Posterior vena cava (tissue), 2 donors: Measurements from ENCODE around the gene PPP2R2C. TPM values are rescaled to one million over a fixed set of nuclear protein-coding genes. Genes with fewer than 3 reads are reported as not detected.

Experiments
- DNase-seq: peaks from one replicate; pipeline ENCODE4 v3.0.0-alpha.2; 2020; ENCODE audit warnings: low spot score
- intact Hi-C, 2 donors: fragments of 100-400 bp; cut with DNase I; formaldehyde crosslinking; loops; one replicate each; pipeline versions ENCODE4 v1.14.1 to v1.14.2; 2022 to 2023
- total RNA-seq, 2 donors: library from RNA; stranded (reverse); fragmentation: NEBNext Ultra II Directional; extraction: Animal tissue kit (Norgen Biotek cat#: 25700); gene quantifications; one replicate each; pipeline ENCODE4 v1.2.1, GENCODE V29; 2021
- donor health status: DM: yes; HTN: yes; CAD: no.
- donor health status: DM: yes; HTN: yes; CAD: no.

PPP2R2C gene
- total RNA-seq, 2 donors from 2014 or later, result 3.9 to 18.3 TPM

DNA sequence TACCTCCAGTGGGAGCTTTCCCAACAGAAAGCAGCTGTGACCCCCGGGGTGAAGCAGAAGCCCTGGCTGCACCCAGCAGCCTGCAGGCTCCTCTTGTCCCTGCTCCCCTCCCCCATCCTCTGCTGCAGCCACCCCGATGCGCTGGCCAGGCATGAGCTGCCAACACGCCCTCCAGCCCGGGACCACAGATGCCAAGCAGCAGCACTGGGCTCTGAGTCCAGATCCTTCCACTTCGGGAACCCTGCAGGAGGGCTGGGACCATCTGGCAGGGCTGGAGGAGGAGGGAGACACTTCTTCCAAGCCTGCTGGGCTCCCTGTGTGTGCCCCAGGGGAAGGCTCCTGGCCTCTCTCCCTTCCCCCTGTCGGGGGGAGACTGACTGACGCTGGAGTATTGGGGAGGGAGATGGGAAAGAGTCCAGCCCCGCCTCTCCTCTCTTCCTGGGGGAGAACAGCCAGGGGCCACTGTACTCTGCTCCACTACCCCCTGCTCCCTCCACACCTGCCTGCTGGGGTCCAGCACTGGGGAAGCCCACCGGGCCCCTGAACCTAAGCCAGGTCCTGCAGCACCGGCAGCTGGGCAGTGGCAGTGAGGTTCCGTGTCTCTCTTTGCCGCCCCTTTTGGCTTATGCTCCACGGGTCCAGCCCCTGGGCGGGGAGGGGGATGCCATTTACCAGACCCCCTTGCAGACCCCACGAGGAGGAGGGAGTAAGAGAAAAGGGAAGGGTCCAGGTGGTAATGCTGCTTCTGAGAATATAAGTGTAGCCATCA is 55.7 kb downstream of the PPP2R2C start:
- no peak for DNase-seq
- intact Hi-C loops, result no loop called here

DNA sequence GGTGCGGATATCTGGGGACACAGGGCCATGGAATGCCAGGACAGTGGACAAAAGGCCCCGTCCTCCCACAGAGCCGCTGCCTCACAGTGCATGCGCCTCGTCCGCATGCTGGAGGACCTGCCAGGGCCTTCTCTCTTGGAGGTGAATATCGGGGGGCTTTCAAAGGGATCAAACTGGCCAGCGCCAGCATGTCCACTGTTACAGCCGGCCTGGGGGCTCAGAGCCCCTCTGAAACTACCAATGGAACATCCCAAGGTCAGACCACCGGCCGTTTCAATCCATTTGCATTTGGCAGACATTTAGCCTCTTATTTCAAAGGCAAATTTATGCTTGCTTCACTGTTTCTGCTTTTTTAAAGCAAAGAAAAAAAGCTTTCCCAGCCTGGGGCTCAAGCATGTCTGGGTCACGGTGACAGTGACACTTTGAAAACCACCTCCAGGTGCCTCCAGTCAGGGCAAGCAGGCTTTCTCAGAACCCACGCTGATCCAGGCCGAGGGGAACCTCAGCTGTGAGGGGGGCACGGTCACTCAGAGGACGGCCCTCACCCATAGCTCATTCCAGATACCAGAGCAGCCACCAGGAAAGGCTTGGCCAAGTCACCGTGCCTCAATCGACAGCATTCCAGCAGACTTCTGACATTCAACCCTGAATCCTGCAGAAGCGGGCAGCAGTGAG is 57.2 kb downstream of the PPP2R2C start:
- intact Hi-C loops, result no loop called here
- DNase-seq, result no peak

GRCh38 chr4:6414578-6414977 is 57.8 kb downstream of the PPP2R2C start:
- no peak for DNase-seq
- intact Hi-C loops, result no loop called here

DNA sequence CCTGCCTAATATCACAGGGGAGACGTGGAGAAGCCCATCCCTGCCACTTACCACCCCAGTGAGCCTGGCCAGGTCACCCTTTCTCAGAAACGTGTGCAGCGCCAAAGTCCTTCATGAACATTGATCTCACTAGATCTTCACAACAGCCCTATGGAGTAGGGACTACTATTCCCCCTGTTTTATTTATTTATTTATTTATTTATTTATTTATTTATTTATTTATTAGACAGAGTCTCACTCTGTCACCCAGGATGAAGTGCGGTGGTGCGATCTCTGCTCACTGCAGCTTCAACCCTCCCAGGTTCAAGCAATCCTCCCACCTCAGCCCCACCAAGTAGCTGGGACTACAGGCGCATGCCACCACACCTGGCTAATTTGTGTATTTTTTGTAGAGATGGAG is 61.8 kb downstream of the PPP2R2C start:
- no peak for DNase-seq
- intact Hi-C loops, result no loop called here

GRCh38 chr4:6410068-6410467 is 62.3 kb downstream of the PPP2R2C start:
- intact Hi-C loops, result no loop called here
- peak; percentile 52 for DNase-seq

DNA sequence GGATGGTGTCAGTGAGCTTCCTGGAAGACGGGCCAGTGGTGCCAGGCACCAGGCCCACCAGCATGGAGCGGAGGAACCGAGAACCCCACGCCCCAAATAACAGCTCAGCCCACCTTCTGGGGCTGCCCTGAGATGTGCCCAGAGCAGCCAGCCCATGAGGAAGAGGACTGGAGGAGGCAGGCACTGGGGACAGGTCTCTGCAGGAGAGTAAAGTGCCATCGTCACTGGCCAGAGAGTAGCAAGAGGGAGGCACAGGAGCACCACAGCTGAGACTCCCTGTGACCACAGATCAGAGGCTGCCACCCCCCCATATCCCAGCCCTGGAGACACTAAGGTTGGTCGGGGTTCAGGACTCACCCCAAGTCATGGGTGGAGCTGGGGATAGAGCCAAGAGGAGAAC is 63.0 kb downstream of the PPP2R2C start:
- no peak for DNase-seq
- intact Hi-C loops, result no loop called here

DNA sequence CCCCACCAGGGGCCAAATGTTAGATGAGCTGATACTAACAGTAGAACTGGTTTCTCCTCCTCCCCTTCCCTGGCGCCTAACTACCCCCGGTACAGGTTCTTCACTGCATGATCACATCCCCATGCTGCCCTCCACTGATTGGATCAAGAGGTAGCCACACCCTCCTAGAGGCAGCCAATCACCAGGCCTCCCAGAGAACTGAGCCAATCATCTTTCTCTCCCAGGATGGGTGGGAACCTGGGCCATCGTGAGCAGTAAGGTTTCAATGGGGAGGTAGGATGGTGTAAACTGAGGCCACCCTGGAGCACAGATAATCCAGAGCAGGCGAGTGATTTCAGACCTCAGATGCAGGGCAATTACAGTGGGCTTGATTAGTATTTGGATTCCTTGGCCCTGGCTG is 64.2 kb downstream of the PPP2R2C start:
- DNase-seq, result no peak
- intact Hi-C loops, result no loop called here

DNA sequence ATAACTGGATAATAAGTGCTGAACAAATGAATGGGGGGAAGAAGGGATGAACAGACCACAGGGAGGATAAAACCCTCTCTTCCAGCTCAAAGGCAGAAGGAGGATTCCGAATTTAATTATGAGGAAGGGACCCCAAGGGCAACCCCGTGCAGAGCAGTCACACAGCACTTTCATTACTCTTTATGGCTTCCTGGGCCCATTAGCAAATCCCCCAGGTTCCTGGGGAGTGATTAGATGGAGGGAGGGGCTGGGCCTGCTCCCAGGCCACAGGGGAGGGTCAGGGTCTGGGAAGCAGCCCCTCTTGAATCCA is 67.1 kb downstream of the PPP2R2C start:
- intact Hi-C loops, result no loop called here
- DNase-seq, result no peak

- DNase-seq, result no peak
- intact Hi-C loops, result no loop called here
Measured at GRCh38 chr4:6404611-6405396, 67.6 kb downstream of the PPP2R2C start.

- DNase-seq, result no peak
- intact Hi-C loops, result no loop called here
Measured at GRCh38 chr4:6403400-6403685, 69.1 kb downstream of the PPP2R2C start.

GRCh38 chr4:6402566-6403399 is 69.6 kb downstream of the PPP2R2C start:
- intact Hi-C loops, result no loop called here
- DNase-seq, result no peak

DNA sequence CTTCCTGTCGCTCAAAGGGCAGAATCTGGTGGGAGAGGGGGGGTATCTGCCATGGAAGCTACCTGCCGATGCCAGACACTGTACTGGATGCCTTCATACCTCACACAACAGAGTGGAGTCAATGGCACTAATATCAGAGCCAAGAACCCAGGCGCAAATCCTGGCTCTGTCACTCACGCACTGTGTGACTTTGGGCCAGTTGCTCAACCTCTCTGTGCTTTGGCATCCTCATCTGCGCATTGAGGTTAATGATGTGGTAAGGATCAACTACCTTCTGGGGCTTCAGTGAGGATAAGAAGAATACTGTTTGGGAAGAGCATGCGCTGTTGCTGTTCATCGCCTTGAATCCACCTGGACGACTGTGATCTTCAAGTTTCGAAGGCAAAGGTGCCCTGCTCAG is 70.6 kb downstream of the PPP2R2C start:
- DNase-seq, result no peak
- intact Hi-C loops, result no loop called here

DNA sequence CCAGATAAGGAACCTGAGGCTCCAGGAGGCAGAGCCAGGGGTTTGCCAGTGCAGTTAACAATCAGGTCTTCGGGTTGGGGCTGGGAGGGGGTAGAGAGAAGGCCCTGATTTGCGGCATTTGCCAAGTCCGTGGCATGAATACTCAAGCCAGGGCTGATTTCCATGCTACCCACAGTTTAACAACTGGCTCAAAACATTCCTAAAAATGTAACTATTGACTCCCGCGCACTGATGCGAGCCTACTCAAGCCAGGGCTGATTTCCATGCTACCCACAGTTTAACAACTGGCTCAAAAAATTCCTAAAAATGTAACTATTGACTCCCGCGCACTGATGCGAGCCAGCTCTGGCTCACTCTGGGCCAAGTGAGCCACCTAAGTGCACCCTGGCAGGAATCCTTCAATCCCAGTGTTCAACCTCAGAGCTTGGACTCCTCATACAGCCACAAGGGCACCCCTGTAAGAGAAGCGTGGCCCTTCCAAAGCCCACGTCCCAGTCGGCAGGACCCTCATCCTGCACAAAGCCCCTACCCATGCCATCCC is 75.6 kb downstream of the PPP2R2C start:
- intact Hi-C loops, result no loop called here
- DNase-seq, result no peak

- no peak for DNase-seq
- intact Hi-C loops, result no loop called here
Measured at GRCh38 chr4:6395466-6396228, 76.8 kb downstream of the PPP2R2C start.

DNA sequence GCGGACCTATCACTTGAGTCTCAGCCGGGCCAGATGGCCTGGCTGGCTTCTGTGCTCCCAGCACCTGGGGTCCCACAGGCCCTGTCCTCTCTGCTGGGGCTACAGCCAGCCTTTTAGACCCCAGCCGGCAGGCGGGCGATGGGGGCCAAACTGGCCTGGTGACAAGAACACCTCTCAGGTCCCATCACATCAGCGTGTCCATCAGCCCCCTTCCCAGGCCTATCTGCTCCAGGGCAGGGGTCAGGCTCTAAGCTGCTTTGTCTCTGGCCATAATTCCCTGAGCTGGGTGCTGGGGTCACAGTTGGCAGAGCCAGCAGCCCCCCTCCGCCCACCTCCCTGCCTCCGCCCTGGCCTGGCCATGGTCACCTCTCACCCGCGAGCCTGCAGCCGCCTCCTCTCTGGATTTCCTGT is 77.7 kb downstream of the PPP2R2C start:
- intact Hi-C loops, result no loop called here
- DNase-seq, result no peak

DNA sequence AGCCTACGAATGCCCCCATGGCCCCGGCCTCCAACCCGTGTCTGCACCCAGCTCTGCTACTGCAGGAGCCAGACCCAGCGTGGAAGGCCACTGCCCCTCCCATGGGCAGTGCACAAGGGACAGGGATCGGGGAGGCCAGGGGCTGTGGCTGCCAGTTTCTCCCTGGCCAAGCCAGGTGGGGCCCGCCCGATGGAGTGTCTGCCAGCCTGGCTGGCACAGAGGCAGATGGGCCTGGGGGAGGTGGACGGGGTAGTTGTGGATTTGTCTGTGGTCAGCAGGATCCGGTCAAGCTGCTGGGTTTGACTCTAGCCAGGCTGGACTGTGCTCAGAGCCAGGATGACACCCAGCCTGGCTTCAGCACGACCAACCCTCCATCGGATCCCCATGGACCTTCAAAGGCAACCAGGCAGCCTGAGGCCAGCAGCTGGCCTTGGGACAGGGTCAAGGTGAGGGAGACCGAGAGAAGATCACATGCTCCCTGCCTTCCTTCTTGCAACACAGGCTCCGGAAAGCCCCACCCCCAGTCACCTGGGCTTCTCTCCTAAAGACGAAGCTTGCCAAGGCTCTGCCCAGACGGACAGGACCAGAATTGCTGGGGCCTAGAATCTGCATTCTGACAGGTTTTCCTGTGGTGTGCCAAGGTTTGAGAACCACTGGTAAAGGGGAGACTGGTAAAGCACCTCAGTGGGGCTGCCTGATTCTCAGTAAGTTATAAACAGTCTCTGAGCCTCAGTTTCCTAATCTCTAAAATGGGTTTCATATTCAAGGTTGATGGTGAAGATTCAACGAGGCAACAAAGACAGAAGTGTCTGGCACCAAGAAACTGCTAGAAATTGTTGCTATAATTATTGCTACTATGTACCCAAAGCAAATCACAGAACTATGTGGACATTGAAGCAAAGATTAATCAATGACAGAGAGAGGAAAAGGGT is 78.6 kb downstream of the PPP2R2C start:
- DNase-seq, result no peak
- intact Hi-C loops, result no loop called here

DNA sequence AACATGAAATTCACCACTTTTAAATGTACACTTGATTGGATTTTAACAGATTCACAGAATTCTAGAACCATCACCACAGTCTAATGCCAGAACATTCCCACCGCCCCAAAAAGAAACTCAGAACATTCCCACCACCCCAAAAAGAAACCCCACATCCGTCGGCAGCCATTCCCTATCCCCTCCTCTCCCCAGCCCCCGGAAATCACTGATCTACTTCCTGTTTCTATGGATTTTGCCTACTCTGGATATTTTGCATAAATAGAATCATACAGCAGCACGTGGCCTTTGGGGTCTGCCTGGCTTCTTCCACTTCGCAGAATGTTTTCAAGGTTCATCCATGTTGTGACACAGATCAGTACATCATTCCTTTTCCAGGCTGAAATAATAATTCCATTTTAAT is 79.3 kb downstream of the PPP2R2C start:
- intact Hi-C loops, result no loop called here
- no peak for DNase-seq

GRCh38 chr4:6392407-6392806 is 80.0 kb downstream of the PPP2R2C start:
- intact Hi-C loops, result no loop called here
- DNase-seq, result no peak
